G401 (cell line): ENCODE results near the gene MAML2. TPM values are rescaled to one million over a fixed set of nuclear protein-coding genes. Genes with fewer than 3 reads are reported as not detected.

Experiments
- DNase-seq: peaks from one replicate; pipeline ENCODE4 v3.0.0-alpha.2; 2015; ENCODE audit warnings: low spot score
- in situ Hi-C: cut with HindIII; loops from 2 replicates; pipeline ENCODE4 v1.10.0; 2016; ENCODE audit warnings: low sequenced_read_pairs, mixed read lengths
- total RNA-seq: library from RNA; depleted of rRNA; stranded (reverse); fragments of >200 nt; shearing (Covaris generic); gene quantifications from 2 replicates; pipeline ENCODE4 v1.2.3, GENCODE V29; 2014

Gene MAML2
- total RNA-seq, 1 experiment from 2014 or later, result not detected

- no peak for DNase-seq
- in situ Hi-C loops, result no loop called here
Measured at GRCh38 chr11:95999711-96000406, 343.1 kb downstream of the MAML2 start.

DNA sequence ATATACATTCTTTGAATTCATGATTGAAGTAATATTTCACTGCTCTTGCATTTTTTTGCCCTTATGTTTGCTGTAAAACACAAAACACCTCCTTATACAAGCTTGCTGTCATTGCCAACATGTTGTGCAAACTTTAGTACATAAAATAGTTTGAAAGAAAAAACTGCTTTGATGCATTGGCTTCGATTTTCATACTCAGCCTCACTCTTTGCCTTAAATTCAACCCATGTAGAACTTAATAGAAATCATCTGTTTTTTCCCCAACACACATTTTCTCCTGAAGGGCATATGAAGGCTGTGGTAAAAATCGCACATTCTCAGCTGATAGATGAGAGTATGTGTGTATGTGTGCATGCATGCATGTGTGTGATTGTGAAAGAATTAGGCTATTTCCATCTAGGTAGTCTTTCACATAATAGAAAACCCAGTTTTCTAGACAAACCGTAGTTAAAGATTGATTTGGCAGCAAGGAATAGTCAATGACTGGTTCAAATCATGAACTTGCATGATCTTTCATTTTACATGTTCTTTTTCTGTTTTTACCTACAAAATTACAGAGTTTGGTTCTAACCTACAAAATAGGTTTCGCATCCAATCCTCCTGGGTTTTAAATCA, 346.3 kb downstream of the MAML2 start:
- in situ Hi-C loops, result no loop called here
- DNase-seq, result no peak

DNA sequence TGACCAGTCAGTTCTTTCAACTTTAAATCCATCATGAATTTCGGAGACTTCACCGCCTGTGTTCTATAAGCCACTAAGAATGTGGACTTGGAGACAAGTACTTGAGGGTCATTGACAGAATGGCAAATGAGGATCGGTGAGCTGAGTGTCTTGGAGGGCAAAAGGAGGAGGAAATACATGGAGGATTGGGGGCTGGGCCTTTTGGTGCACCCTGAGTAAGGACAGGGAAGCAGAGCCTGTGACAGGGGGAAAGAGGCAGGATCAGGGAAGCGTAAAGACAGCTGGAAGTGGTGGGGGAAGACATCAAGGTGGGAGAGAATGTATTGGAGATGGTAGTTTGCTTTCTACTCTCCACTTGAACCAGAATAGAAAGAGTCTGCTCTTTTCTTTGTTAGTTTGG, 348.7 kb downstream of the MAML2 start:
- DNase-seq, result no peak
- in situ Hi-C loops, result no loop called here

GRCh38 chr11:95993438-95994298, 349.3 kb downstream of the MAML2 start:
- in situ Hi-C loops, result no loop called here
- DNase-seq, result no peak

DNA sequence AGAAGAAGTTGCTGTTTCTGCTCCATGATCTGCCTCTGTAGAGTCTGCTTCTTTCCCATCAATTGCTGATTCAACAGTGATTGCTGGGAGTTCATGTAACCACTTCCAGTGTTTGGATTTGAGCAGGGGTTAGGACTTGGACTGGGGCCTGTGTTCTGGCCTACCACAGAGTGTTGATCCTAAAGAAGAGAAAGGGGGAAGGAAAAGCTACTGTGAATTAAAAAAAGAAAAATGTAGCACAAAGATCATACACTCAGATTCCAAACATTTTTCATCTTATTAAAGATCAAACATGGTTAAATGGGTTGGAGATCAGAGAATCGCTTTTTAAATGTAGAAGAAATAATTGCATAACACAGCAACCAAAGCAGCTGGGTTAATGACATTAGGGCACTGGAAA, 351.4 kb downstream of the MAML2 start:
- in situ Hi-C loops, result no loop called here

DNA sequence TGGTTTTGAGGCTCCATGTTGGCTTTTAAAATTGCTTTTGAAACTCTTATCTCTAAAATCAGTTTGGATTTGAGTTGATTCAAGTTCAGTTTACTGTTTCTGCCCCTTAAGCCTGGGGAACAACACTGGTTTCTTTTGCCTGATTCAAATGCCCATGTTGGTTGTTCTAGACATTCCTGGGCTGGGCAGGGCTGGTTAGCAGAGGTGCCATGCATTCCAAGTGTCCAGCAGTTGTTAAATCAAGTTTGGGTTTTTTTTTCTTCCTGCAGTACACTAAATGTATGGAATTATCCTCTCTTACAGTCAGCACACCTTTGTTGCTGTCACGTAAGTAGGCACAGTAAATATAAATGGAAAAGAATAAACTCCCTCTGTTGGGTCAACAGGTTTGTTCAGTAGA, 351.9 kb downstream of the MAML2 start:
- DNase-seq, result no peak
- in situ Hi-C loops, result no loop called here

More for the DNA sequence above, 351.4 kb downstream of the MAML2 start:
- DNase-seq, result no peak

GRCh38 chr11:95989780-95990179, 353.2 kb downstream of the MAML2 start:
- DNase-seq, result no peak
- in situ Hi-C loops, result no loop called here

DNA sequence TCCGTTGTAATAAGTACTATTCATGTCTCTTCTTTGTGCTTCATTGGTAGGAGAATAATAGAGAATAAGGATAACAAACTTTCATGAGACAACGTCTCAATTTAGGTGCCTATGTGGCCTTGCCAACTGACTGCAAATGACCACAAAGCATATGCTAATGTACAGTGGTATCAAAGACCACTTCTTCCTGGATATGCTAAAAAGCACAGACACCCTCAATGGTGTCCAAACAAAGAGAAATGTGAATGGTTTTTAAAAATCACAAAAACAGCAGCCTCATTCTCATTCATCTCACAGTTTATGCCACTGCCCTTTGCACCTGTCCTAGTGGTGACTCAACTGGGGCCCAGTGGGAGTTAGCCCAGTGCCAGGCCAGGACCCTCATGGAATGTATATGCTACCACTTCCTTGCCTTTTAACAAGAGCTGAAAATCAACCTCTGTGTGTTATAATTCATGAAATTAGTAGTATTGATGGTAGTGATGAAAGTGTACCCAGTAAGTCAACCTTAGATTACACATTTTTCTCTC, 353.9 kb downstream of the MAML2 start:
- no peak for DNase-seq
- in situ Hi-C loops, result no loop called here

- DNase-seq, result no peak
- in situ Hi-C loops, result no loop called here
Measured at GRCh38 chr11:95985174-95985808, 357.7 kb downstream of the MAML2 start.

- DNase-seq, result no peak
- in situ Hi-C loops, result no loop called here
Measured at GRCh38 chr11:95984072-95984471, 358.9 kb downstream of the MAML2 start.

DNA sequence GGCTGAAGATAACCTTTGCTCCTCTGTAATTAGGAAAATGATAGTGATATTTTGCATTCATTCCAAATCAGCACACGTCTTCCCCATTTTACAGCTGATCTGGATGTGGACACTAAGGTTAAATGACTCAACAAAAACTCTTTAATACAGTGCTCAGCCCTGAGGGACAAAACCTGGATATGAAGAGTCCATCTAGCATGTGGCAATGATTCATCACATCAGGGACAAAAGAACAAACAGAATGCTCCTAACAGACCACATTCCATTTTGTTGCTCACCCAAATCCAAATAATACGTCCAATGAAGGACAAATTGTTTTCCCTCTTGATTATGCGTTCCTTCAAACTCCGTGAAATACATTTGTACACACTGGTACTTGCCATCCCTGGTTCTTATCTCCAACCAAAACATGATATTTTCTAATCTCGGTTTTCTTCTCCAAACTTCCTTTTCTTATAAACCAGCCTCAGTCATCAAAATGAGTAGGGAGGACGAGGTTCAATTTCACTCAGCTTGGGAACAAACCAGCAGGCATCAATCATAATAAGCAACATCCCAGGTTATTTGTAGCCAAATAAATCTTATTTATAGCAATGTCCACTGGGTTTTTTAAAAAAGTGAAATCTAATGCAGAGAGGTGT, 365.3 kb downstream of the MAML2 start:
- in situ Hi-C loops, result no loop called here
- no peak for DNase-seq

GRCh38 chr11:95976550-95976949, 366.4 kb downstream of the MAML2 start:
- in situ Hi-C loops, result no loop called here
- DNase-seq, result no peak

DNA sequence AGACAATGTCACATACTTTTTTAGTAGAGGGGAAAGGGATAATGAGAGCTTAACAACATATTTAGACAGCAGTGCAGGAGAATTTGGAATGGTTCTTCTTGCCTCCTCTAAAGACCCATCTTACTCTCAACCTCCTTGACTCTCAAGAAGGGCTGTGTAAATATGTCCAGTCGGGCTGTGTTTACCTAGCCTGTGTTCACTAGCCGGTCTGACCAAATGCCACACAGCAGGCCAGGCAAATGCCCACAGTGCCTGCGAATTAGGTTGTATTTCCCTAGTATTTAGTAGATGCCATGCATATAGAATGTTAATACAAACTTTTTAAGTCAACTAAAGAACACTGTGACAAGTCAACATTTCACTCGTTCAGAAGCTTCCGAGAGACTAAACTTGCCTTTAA, 367.7 kb downstream of the MAML2 start:
- in situ Hi-C loops, result no loop called here
- no peak for DNase-seq

DNA sequence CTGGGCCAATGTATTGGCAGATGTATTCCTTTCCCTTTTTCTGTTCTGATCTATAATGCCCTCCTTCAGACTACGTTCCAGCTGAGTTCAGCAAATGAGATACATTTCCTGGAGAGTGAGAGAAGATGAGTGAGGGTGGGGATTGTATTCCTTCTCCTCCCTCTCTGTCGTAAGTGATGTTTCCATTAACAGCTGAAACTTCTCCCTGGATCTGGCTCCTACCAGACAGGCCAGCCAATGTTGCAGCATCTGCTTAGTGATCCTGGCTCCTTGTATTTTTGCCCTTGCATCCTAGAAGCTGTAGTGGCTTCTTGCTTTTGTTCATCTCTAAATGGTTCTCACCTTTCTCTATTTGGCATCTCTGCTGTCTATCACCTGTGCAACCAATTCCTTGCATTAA, 370.9 kb downstream of the MAML2 start:
- in situ Hi-C loops, result no loop called here
- DNase-seq, result no peak

- in situ Hi-C loops, result no loop called here
- DNase-seq, result no peak
Measured at GRCh38 chr11:95968585-95968984, 374.4 kb downstream of the MAML2 start.

DNA sequence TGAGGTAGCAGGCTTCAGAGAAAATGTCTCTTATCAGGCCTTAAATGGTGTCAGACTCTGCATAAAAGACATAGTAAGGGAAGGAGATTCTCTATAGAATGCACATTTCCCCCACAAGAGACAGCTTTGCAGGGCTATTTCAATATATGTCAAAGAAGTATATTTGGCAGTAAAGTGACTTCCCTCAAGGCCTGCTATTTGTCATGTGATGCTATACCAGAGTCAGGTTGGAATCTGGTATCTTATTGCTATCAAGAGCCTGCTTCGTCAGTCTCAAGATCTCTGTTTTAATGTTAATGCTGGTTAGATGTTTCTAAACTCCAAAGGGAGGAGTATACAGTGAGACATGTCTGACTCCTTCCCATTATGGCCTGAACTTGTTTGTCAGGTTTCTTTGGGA, 378.7 kb downstream of the MAML2 start:
- no peak for DNase-seq
- in situ Hi-C loops, result no loop called here

DNA sequence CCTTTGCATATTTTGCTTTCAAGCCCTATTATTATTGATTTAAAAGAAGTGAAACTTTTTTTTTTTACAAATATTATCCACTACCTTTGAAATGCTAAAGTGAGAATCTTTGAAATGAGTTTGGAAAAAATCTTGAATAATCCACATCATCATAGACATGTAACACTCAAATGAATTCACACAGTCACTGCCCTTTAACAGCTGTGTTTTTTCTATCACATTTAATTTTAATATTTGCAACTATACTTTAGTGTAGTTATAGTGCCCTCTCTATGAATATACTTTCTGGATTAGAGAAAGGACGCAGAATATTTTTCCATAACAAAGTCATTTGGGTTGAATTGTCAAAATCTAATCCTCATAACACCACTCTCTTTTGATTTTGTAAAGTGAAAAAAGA, 381.2 kb downstream of the MAML2 start:
- in situ Hi-C loops, result no loop called here
- DNase-seq, result no peak

DNA sequence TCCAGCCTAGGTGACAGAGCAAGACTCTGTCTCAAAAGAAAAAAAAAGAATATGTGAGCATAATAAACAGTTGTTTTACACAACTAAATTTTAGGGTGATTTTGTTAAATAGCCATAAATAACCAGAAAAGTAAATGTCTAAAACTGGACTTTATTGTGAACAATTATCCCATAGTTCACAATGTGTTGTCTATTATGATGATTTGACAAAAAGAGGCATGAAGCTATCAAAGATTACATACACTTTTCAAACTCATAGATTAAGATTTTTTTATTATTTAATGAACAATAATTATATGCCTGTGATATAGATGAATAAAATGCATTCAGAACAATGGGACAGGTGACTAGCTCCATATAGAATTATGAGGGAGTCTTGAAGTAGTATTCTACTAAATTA, 392.1 kb downstream of the MAML2 start:
- in situ Hi-C loops, result no loop called here
- no peak for DNase-seq

GRCh38 chr11:95948637-95949036, 394.4 kb downstream of the MAML2 start:
- no peak for DNase-seq
- in situ Hi-C loops, result no loop called here
